H9 (cell line): ENCODE data around the gene TSPAN11. TPM values are rescaled to one million over a fixed set of nuclear protein-coding genes. Genes with fewer than 3 reads are reported as not detected.

Experiments used
- DNase-seq: peaks from one replicate; pipeline ENCODE4 v3.0.0-alpha.2; 2017
- H2AFZ ChIP-seq: one replicate; pipeline ENCODE4 v1.6.1; 2013; ENCODE audit warnings: mild to moderate bottlenecking, low read length, control low read depth, moderate library complexity
- H2AK5ac ChIP-seq: 2 replicates; pipeline ENCODE4 v1.6.1; 2013; ENCODE audit warnings: low read length, control low read depth, mixed read lengths; ENCODE audit not compliant: insufficient read length
- H2BK120ac ChIP-seq: one replicate; pipeline ENCODE4 v1.6.1; 2013; ENCODE audit warnings: low read depth, mild to moderate bottlenecking, low read length, control low read depth, inconsistent platforms; ENCODE audit not compliant: poor library complexity, severe bottlenecking
- H2BK12ac ChIP-seq: 2 replicates; pipeline ENCODE4 v1.6.1; 2013; ENCODE audit warnings: low read length, control low read depth, mixed read lengths, low read depth; ENCODE audit not compliant: insufficient read length
- H2BK15ac ChIP-seq: 2 replicates; pipeline ENCODE4 v1.6.1; 2013; ENCODE audit warnings: low read depth, low read length, control low read depth
- H2BK20ac ChIP-seq: one replicate; pipeline ENCODE4 v1.6.1; 2013; ENCODE audit warnings: low read depth, mild to moderate bottlenecking, low read length, control low read depth, inconsistent platforms; ENCODE audit not compliant: poor library complexity, severe bottlenecking
- H2BK5ac ChIP-seq: 2 replicates; pipeline ENCODE4 v1.6.1; 2013; ENCODE audit warnings: low read length, control low read depth, mixed read lengths; ENCODE audit not compliant: insufficient read length
- H3K14ac ChIP-seq: 2 replicates; pipeline ENCODE4 v1.6.1; 2013; ENCODE audit warnings: low read length, control low read depth; ENCODE audit not compliant: insufficient read depth
- H3K18ac ChIP-seq: 2 replicates; pipeline ENCODE4 v1.6.1; 2013; ENCODE audit warnings: low read depth, mild to moderate bottlenecking, mixed read lengths, low read length, control low read depth; ENCODE audit not compliant: insufficient read length
- H3K23ac ChIP-seq: 2 replicates; pipeline ENCODE4 v1.6.1; 2013; ENCODE audit warnings: low read length, control low read depth, mixed read lengths, low read depth; ENCODE audit not compliant: insufficient read length
- H3K23me2 ChIP-seq: 2 replicates; pipeline ENCODE4 v1.6.1; 2013; ENCODE audit warnings: low read depth, mild to moderate bottlenecking, mixed read lengths, low read length, control low read depth; ENCODE audit not compliant: insufficient read length, poor library complexity, severe bottlenecking
- H3K27ac ChIP-seq: 2 replicates; pipeline ENCODE4 v1.5.1; 2013; ENCODE audit warnings: low read length, control low read depth, mixed read lengths, low read depth; ENCODE audit not compliant: insufficient read length
- H3K27me3 ChIP-seq: 2 replicates; pipeline ENCODE4 v1.6.1; 2013; ENCODE audit warnings: low read length, control low read depth, inconsistent platforms; ENCODE audit not compliant: insufficient read depth
- H3K4ac ChIP-seq: 2 replicates; pipeline ENCODE4 v1.6.1; 2013; ENCODE audit warnings: low read depth, mild to moderate bottlenecking, control low read depth, inconsistent platforms, low read length, moderate library complexity
- H3K4me1 ChIP-seq: 2 replicates; pipeline ENCODE4 v1.6.1; 2013; ENCODE audit warnings: low read length, control low read depth, inconsistent platforms; ENCODE audit not compliant: insufficient read depth
- H3K4me2 ChIP-seq: 2 replicates; pipeline ENCODE4 v1.6.1; 2013; ENCODE audit warnings: low read length, control low read depth, mixed read lengths; ENCODE audit not compliant: insufficient read length, insufficient read depth
- H3K56ac ChIP-seq: 2 replicates; pipeline ENCODE4 v1.6.1; 2013; ENCODE audit warnings: low read depth, mild to moderate bottlenecking, mixed read lengths, low read length, control low read depth; ENCODE audit not compliant: insufficient read length
- H3K79me1 ChIP-seq: 2 replicates; pipeline ENCODE4 v1.6.1; 2013; ENCODE audit warnings: low read depth, mild to moderate bottlenecking, moderate library complexity, low read length, control low read depth, inconsistent platforms; ENCODE audit not compliant: insufficient read depth, poor library complexity, severe bottlenecking
- H3K79me2 ChIP-seq: 2 replicates; pipeline ENCODE4 v1.6.1; 2013; ENCODE audit warnings: low read length, control low read depth, inconsistent platforms; ENCODE audit not compliant: insufficient read depth
- H3K9ac ChIP-seq: 2 replicates; pipeline ENCODE4 v1.6.1; 2013; ENCODE audit warnings: low read length, control low read depth, mixed read lengths; ENCODE audit not compliant: insufficient read length; ENCODE audit errors: extremely low read depth
- H3K9me3 ChIP-seq: one replicate; pipeline ENCODE4 v1.6.1; 2013; ENCODE audit warnings: low read depth, low read length, inconsistent platforms; ENCODE audit not compliant: control insufficient read depth
- H3T11ph ChIP-seq: one replicate; pipeline ENCODE4 v1.6.1; 2013; ENCODE audit warnings: mild to moderate bottlenecking, low read length, control low read depth, inconsistent platforms
- H4K20me1 ChIP-seq: one replicate; pipeline ENCODE4 v1.6.1; 2013; ENCODE audit not compliant: control insufficient read depth, insufficient read length, insufficient read depth
- H4K5ac ChIP-seq: 2 replicates; pipeline ENCODE4 v1.6.1; 2013; ENCODE audit warnings: low read depth, mild to moderate bottlenecking, mixed read lengths, low read length, control low read depth; ENCODE audit not compliant: insufficient read length
- H4K8ac ChIP-seq: replicated peaks from 2 replicates; pipeline ENCODE4 v1.6.1; 2013; ENCODE audit warnings: low read length, control low read depth, mixed read lengths, low read depth; ENCODE audit not compliant: insufficient read length
- H4K91ac ChIP-seq: 2 replicates; pipeline ENCODE4 v1.6.1; 2013; ENCODE audit warnings: low read depth, mild to moderate bottlenecking, moderate library complexity, mixed read lengths, low read length, control low read depth; ENCODE audit not compliant: insufficient read length
- H3K27ac Mint-ChIP-seq, 3 experiments: 2 replicates in 2 of 3; 3 replicates in 1 of 3; pipeline ENCODE4 v1.8.0; 2020 to 2021; ENCODE audit warnings: mixed read lengths in 3 of 3, mild to moderate bottlenecking in 1 of 3, moderate library complexity in 1 of 3
- H3K27me3 Mint-ChIP-seq: 2 replicates; pipeline ENCODE4 v1.8.0; 2021; ENCODE audit warnings: low read depth, mild to moderate bottlenecking, moderate library complexity, mixed read lengths
- H3K36me3 Mint-ChIP-seq, 3 experiments: 2 replicates in 2 of 3; 3 replicates in 1 of 3; pipeline ENCODE4 v1.8.0; 2020 to 2021; ENCODE audit warnings: low read depth in 3 of 3, mixed read lengths in 3 of 3; ENCODE audit not compliant: insufficient read depth in 1 of 3
- H3K4me1 Mint-ChIP-seq, 2 experiments: 2 replicates each; pipeline ENCODE4 v1.8.0; 2020; ENCODE audit warnings: mixed read lengths in 2 of 2
- H3K4me3 Mint-ChIP-seq, 2 experiments: 2 replicates in 1 of 2; 3 replicates in 1 of 2; pipeline ENCODE4 v1.8.0; 2020 to 2021; ENCODE audit warnings: mild to moderate bottlenecking in 2 of 2, mixed read lengths in 2 of 2, moderate library complexity in 1 of 2
- H3K9me3 Mint-ChIP-seq, 2 experiments: 2 replicates in 1 of 2; 3 replicates in 1 of 2; pipeline ENCODE4 v1.8.0; 2020; ENCODE audit warnings: mild to moderate bottlenecking in 2 of 2, mixed read lengths in 2 of 2, moderate library complexity in 1 of 2
- WGBS: extraction: QIAGEN DNeasy Blood & Tissue Kit; methylation state at CpG from one replicate; pipeline ENCODE4 v1.1.7; 2013; ENCODE audit warnings: missing lambda C conversion rate, low lambda C conversion rate, mixed read lengths; ENCODE audit not compliant: insufficient read length; ENCODE audit errors: extremely low coverage; 5-methylcytosine and 5-hydroxymethylcytosine counted together
- total RNA-seq: library from RNA; stranded (reverse); gene quantifications from 2 replicates; pipeline ENCODE4 v1.2.1, GENCODE V29; 2021
- TF ChIP-seq, protein P1 (sequence below): fragments of 200-600 bp; sonication (generic); conservative IDR thresholded peaks from 3 replicates; pipeline ENCODE4 v1.8.0; 2021; ENCODE audit warnings: antibody characterized with exemption, mild to moderate bottlenecking

The TSPAN11 gene
- total RNA-seq, 1 experiment from 2014 or later: 4.2 TPM

DNA sequence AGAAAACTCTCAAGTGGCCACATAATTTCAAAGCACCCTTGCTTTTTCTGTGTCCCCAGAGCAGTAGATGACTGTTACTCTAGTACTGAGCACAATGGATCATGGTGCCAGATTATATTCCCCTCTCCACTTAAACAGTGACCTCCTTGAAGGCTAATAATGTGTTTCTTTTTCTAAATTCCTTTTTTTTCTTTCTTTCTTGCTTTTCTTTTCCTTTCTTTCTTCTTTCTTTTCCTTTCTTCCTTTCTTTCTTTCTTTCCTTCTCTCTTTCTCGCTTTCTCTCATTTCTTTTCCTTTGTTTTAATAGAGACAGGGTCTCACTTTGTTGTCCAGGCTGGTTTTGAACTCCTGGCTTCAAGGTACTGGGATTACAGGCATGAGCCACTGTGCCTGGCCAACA, 26.2 kb upstream of the TSPAN11 start:
- Mint-ChIP-seq H3K27ac (no peak overlapping the region), H3K36me3 (no peaks in the 10 kb centered on the region), H3K9me3 (no peaks in the 10 kb centered on the region; a peak in 1 of 5 replicates), H3K27me3 (peaks cover 5% of the 10 kb centered on the region; the same call in 1 of the 2 replicates), H3K4me1 (no peaks in the 10 kb centered on the region), H3K4me3 (no peak overlapping the region)
- no peak overlapping the region for H3K9ac ChIP-seq
- no peak overlapping the region for H3T11ph ChIP-seq
- no peak overlapping the region for H2BK5ac ChIP-seq
- no peaks in the 10 kb centered on the region for H3K23me2 ChIP-seq
- H4K20me1 ChIP-seq: no peaks in the 10 kb centered on the region
- no peak overlapping the region for H3K14ac ChIP-seq
- H3K23ac ChIP-seq: no peak overlapping the region
- H3K79me1 ChIP-seq: no peaks in the 10 kb centered on the region
- H4K91ac ChIP-seq: no peak overlapping the region
- no peak overlapping the region for H3K4ac ChIP-seq
- no peak for DNase-seq
- H2AK5ac ChIP-seq: no peak overlapping the region
- H3K4me1 ChIP-seq: no peaks in the 10 kb centered on the region
- TF ChIP-seq, protein P1, sequence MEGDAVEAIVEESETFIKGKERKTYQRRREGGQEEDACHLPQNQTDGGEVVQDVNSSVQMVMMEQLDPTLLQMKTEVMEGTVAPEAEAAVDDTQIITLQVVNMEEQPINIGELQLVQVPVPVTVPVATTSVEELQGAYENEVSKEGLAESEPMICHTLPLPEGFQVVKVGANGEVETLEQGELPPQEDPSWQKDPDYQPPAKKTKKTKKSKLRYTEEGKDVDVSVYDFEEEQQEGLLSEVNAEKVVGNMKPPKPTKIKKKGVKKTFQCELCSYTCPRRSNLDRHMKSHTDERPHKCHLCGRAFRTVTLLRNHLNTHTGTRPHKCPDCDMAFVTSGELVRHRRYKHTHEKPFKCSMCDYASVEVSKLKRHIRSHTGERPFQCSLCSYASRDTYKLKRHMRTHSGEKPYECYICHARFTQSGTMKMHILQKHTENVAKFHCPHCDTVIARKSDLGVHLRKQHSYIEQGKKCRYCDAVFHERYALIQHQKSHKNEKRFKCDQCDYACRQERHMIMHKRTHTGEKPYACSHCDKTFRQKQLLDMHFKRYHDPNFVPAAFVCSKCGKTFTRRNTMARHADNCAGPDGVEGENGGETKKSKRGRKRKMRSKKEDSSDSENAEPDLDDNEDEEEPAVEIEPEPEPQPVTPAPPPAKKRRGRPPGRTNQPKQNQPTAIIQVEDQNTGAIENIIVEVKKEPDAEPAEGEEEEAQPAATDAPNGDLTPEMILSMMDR: no peak
- H3K4me2 ChIP-seq: no peak overlapping the region
- no peaks in the 10 kb centered on the region for H3K79me2 ChIP-seq
- H3K56ac ChIP-seq: no peak overlapping the region
- no peak overlapping the region for H2BK15ac ChIP-seq
- no peak overlapping the region for H3K18ac ChIP-seq
- no peak overlapping the region for H2BK12ac ChIP-seq
- H2AFZ ChIP-seq: no peak overlapping the region
- H4K8ac ChIP-seq: no peak overlapping the region
- H3K27me3 ChIP-seq: no peaks in the 10 kb centered on the region
- no CpG with 5 or more reads among the region's 1 CpG for WGBS
- H2BK120ac ChIP-seq: no peak overlapping the region
- no peaks in the 10 kb centered on the region for H3K9me3 ChIP-seq
- H4K5ac ChIP-seq: no peak overlapping the region
- no peak overlapping the region for H3K27ac ChIP-seq
- no peak overlapping the region for H2BK20ac ChIP-seq
